GM12891 (cell line): ENCODE measurements around the gene CAMK1D.
A peak's percentile ranks its signal among the peaks of the same experiment; 100 is the strongest.

Experiments
- DNase-seq: peaks from one replicate; pipeline ENCODE4 v3.0.0; 2011; ENCODE audit warnings: low spot score; ENCODE audit not compliant: insufficient read length
- FAIRE-seq: peaks from 2 replicates; lab custom pipeline; 2011; peaks lifted over from hg19 to GRCh38; lab: Jason Lieb, UNC
- PAX5 ChIP-seq: IDR thresholded peaks from 2 replicates; pipeline ENCODE4 v1.6.1; 2011; ENCODE audit warnings: low read length, moderate library complexity, mild to moderate bottlenecking; ENCODE audit not compliant: insufficient read depth, severe bottlenecking
- POLR2A ChIP-seq: IDR thresholded peaks from 2 replicates; pipeline ENCODE4 v1.6.1; 2011; ENCODE audit warnings: low read depth, low read length, control low read depth
- POLR2AphosphoS5 ChIP-seq: IDR thresholded peaks from 2 replicates; pipeline ENCODE4 v1.6.1; 2011; ENCODE audit warnings: low read depth, low read length, control low read depth
- POU2F2 ChIP-seq: IDR thresholded peaks from 2 replicates; pipeline ENCODE4 v1.6.1; 2011; ENCODE audit warnings: low read depth, mild to moderate bottlenecking, control low read depth, low read length, moderate library complexity
- SPI1 ChIP-seq: IDR thresholded peaks from 2 replicates; pipeline ENCODE4 v1.6.1; 2011; ENCODE audit warnings: low read depth, low read length, control low read depth
- TAF1 ChIP-seq: IDR thresholded peaks from 2 replicates; pipeline ENCODE4 v1.6.1; 2011; ENCODE audit warnings: low read depth, low read length, control low read depth

The CAMK1D gene

GRCh38 chr10:12556039-12556438 lies 206.7 kb downstream of the CAMK1D start:
- no peak for TF ChIP-seq POU2F2
- no peak for TF ChIP-seq POLR2A
- DNase-seq (no peak), FAIRE-seq (no peak)

DNA sequence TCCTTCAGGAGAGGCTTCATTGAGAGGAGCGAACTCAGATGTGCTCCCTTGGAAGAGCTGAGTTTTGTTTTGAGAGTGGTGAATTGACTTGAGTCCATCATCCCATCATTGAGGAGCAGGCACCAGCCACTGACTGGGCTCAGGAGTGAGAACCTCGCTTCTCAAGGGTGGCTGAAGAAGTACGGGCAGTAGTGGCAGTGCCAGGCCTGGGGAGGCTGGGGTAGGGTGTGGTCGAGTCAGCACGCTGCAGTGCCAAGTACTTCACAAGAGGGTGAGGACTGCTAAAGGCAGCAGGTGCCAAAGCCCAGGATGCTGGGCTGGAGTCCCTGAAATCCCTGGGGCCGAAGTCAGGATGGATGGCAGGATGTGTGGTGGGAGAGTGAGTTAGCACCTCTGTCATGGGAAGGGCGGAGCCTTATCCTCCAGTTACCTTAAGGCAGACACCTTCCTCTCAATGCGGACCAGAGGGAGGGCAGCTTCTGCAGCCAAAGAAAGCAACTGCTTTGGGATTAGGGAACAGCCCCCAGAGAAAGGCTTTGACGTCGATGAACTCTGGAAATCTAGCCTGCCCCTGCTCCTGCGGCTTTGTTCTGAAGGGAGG lies 210.3 kb downstream of the CAMK1D start:
- DNase-seq (no peak), FAIRE-seq (no peak)
- TF ChIP-seq POU2F2 (no peak), POLR2A (no peak), POLR2AphosphoS5 (no peak), TAF1 (no peak), SPI1 (no peak), PAX5 (no peak)

DNA sequence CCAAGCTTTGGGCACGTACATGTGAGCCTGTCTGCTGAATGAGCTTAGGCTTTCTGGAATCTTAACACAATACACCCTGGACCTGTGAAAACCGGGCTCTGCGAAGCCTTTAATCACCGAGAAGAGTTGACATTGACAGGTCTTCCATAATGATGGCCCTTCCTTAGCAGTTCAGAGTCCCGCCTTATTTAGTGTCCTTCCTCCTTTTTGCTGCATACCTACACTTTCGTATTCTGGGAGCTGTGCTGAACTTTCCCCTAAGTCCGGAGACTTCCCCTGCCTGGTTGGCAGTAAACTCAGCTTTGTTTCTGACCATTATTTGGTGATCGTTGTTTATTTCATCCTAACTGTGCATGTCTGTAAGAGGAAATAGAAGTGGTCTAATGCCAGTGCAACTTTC lies 212.0 kb downstream of the CAMK1D start:
- DNase-seq (no peak), FAIRE-seq (peak; percentile 67)
- no peak for TF ChIP-seq TAF1
- 0 out of 2 replicates have a peak, but pooled peaks have one; percentile 9 for TF ChIP-seq SPI1

DNA sequence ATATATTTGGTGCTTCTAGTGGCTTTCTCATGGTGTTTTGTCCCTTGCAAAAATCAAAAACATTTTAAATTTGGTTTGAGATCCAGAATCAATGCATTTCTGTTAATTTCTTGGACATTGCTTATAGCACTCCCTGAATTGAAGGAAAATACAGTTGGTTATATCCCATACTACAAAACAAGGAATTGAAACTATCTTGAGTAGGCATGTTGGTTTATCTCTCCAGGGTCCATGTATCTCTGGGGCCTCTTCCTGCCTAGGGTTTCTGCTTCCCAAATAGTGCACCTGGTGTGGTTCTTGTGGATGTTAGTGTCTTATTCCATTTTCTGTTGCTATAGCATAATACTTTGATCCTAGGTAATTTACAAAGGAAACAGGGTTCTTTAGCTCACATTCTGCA lies 212.4 kb downstream of the CAMK1D start:
- TF ChIP-seq SPI1 (peak; percentile 79), PAX5 (no peak), POU2F2 (no peak), TAF1 (no peak), POLR2AphosphoS5 (no peak)
- DNase-seq, result no peak
- no peak for FAIRE-seq

DNA sequence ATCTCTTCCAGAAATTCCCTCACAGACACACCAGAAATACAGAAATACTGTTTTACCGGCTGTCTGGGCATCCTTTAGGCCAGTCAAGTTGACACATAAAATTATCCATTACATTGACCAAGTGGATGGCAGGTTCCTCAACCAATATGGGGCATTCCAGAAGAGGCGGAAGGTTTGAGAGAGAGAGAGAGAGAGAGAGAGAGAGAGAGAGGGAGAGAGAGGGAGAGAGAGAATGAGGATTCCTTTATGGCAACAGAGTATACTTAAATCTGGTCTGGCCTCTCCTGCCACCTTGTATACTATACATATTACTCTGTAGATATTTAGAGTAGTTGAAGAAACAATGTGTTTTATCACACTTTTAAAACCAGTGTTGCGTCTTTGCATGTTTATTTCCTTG lies 214.1 kb downstream of the CAMK1D start:
- FAIRE-seq (no peak), DNase-seq (no peak)
- TF ChIP-seq POLR2A (no peak), TAF1 (no peak), PAX5 (no peak), SPI1 (no peak), POLR2AphosphoS5 (no peak), POU2F2 (no peak)

- FAIRE-seq, result no peak
- DNase-seq, result no peak
- no peak for TF ChIP-seq PAX5
- TF ChIP-seq POU2F2, result no peak
- no peak for TF ChIP-seq POLR2A
- no peak for TF ChIP-seq TAF1
- no peak for TF ChIP-seq SPI1
- no peak for TF ChIP-seq POLR2AphosphoS5
Observed at GRCh38 chr10:12564173-12564572, 214.8 kb downstream of the CAMK1D start.

DNA sequence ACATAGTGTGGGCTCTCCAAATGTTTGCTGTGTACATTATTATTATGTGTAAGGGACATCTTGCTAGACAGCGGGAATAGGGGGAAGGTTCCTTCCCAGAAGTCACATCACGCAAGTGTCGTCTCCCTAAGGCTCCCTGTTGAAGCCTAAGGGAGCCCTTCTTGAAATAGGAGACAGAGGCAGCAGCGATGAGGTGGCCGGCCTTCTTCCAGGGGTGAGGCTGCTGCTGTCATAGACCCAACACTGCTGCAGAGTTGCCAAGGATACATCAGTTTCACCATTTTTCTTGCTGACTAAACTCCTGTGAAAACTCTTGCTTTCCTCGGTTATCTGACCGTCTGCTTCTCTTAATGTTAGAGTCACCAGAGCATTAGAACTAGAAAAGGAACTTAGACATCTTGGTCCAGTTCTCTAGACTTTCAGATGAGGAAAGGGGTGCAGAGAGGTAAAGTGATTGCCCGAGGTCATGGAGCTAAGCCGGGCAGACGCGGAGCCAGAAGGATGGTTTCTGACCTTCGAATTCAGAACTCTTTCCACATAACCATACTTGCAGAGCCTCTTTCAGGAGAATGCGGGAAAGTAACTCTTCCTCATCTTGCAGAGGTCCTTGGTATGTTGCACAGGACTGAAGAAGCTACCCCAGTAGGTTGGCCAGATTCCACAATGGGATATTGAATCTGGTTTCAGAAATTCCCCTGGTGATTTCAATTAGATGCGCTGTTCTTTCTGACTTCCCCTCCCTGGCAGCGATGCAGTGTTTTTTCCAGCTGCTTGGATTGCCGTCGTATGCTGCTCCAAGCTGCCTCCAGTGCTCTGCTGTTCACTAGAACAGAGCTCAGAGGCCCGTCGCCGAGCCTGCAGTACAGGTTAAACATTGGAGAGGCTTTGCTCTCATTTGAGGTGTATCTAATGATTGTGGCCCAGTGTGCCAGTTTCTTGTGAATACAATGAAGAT lies 217.1 kb downstream of the CAMK1D start:
- FAIRE-seq, result no peak
- TF ChIP-seq POLR2AphosphoS5, result no peak
- TF ChIP-seq PAX5, result no peak
- no peak for TF ChIP-seq SPI1
- TF ChIP-seq POLR2A, result no peak
- no peak for TF ChIP-seq POU2F2
- no peak for TF ChIP-seq TAF1
- no peak for DNase-seq

DNA sequence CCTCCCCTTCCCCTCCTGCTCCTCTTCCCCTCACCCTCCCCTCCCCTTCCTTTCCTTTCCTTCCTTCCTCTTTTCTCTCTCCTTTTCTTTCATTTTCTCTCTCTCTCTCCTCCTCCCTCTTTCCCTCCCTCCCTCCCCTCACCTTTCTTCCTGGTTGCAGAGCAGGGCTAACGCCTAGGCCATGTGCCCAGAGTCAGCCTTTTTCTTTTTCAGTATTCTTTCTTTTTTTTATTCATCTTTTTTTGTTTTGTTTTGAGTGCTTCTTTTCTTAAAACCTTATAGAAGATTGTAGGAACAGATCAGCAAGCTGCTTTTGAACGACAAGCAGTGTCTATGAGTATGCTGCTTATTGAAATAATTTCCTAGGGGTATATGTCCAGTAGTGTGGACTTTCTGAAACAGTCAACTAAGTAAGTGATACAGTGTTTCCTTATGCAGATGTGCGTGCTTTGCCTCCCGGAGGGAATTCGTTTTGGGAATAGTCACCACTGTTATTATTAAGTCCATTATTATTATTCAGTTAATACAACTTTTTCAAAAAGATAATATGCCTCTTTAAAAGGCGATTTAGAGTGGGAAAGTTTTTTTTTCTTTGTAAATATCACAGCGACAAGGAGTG lies 219.2 kb downstream of the CAMK1D start:
- DNase-seq (no peak), FAIRE-seq (peak; percentile 28)
- TF ChIP-seq POLR2AphosphoS5 (no peak), POLR2A (no peak), TAF1 (no peak), PAX5 (no peak), POU2F2 (no peak), SPI1 (no peak)

- FAIRE-seq (no peak), DNase-seq (no peak)
- TF ChIP-seq POLR2AphosphoS5 (no peak), PAX5 (no peak)
Observed at GRCh38 chr10:12572281-12572680, 222.9 kb downstream of the CAMK1D start.

DNA sequence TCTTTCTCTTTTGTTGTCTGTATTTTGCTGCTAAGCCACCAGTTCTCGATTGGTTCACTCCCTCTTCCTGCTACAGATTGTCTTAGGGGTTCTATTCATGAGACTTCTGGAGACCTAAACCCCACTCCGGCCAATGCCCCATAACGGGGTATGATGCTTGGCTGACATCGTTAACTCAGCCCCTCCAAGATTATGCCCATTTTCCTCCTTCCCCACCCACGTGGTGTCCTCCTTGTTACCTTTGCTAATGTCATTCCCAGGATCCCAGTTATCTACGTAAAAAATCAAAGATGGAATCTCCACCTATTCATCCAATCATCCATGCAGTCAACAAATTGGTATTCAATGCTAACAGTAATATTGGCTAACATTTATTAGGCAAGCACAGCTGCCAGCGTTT lies 228.3 kb downstream of the CAMK1D start:
- FAIRE-seq (no peak), DNase-seq (no peak)
- TF ChIP-seq TAF1 (no peak), PAX5 (no peak), POU2F2 (no peak), POLR2AphosphoS5 (no peak), POLR2A (no peak), SPI1 (no peak)
